HG03095 (cell line): ENCODE results near the gene EIF4B.

Experiments used
- ATAC-seq: cut with Tn5 transposase; IDR thresholded peaks from one replicate; pipeline ENCODE4 v1.9.1; 2021; ENCODE audit warnings: moderate library complexity; ENCODE audit not compliant: unreplicated experiment

The EIF4B gene

DNA sequence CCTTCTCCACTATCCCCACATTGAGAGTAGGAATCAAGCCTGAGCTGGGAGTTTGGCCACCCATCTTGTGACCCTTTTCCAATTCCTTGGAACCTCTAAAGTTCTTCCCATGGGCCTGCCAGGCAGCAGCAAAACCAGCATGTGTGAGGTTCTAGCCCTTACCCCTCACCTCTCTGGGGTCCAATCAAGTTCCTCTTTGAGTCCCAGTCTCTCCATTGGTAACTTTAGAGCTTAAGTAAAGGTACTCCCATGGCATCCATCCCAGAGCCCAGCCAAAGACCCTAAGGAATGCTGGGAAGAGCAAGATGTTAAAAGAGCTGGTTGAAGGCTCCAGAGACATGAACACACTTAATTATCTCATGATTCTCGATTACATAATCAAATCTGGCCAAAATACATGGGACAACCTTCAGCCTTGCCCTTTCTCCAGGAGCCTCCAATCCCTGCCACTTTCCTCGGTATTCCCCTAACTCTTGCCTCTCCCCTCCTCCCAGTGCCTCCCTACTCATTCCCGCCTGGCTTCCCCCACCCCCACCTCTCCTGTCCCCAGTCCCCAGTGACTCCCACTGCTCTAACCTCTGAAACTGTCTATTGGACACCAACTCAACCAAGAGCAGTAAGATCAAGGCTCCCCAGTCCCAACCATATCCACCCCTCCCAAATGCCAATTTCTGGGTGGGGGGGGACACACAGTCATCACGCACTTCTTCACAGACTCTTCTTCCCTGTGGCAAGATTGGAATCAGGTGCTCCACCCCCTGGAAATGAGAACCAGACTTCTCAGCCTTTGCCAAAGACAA lies 38.8 kb downstream of the EIF4B start:
- ATAC-seq: no peak

DNA sequence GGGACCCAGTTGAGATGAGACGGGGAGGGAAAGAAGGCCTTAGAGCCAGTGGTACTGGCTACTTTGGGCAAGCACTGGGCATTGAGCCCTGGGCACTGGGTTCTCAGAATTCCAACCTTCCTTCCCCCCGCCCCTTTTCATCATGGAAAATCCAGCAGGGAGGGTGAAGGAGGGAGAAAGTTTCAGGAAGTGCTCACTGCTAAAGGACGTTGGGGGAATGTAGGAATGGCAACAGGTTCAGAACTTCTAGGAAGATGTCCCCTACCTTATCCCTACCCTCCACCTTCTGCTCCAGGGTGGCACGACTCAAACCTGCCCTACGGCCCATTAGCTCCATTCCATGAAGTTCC lies 39.4 kb downstream of the EIF4B start:
- ATAC-seq: no peak

DNA sequence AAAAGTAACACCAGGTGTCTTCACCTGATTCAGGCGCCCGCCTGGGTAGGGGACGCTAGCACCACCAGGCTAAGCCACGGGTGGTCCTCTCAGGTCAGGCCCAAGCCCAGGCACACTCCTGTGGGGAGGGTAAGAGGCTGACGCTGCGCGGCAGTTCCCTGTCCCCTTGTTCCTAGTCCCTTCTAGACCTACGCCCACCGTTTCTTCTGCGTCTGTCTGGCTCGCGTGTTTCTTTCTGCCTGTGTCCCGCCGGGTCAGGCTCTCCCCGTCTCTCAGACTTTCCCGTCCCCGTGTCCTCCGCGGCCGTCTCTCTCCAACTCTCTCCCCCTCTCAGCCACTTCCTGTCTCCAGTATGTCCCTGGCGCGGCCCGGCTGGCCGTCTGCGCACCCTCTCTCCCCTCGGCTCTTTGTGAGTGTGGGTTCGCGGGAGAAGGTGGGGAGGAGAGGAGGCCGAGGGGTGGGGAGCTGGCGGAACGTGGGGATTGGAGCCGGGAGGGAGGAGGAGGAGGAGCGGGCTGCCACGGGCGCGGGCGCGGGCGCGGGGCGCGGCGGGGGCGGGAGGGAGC lies 40.5 kb downstream of the EIF4B start:
- ATAC-seq: peak; percentile 36

DNA sequence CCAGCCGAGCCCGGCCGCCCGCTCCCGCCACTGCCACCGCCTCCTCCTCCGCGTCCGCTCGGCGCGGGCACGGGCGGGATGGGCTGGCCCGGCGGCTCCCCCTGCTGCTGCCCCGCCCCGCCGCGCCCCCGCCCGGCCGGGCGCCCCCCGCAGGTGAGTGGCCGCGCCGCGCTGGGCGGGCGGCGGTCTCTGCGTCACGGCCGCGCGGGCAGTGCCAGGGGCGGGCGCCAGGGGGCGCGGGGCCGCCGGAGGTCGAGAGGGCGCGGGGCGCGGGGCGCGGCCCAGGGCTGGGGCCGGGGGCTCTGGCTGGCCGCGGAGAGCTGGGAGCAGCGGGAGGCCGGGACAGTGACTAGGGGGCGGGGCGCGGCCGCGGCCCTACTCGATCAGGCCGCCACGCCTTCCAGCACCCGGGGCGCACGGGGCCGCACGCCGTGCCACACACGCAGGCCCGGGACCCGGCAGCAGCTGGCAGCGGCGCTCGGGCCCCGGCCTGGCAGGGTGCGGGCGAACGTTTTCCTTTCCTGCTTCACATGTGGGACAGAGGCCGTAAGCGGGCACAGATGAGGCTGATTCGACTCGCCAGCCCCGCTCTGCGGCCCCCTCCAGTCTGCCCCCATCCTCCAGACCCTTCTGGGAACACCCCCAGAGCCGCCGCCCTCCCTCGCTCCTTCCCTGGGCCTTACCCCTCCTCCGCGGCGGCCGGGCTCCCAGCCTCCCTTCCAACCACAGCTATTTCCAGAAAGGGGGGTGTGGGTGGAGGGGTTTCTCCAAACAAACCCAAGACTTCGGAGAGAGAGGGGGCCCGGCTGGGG lies 41.2 kb downstream of the EIF4B start:
- ATAC-seq: peak; percentile 54

DNA sequence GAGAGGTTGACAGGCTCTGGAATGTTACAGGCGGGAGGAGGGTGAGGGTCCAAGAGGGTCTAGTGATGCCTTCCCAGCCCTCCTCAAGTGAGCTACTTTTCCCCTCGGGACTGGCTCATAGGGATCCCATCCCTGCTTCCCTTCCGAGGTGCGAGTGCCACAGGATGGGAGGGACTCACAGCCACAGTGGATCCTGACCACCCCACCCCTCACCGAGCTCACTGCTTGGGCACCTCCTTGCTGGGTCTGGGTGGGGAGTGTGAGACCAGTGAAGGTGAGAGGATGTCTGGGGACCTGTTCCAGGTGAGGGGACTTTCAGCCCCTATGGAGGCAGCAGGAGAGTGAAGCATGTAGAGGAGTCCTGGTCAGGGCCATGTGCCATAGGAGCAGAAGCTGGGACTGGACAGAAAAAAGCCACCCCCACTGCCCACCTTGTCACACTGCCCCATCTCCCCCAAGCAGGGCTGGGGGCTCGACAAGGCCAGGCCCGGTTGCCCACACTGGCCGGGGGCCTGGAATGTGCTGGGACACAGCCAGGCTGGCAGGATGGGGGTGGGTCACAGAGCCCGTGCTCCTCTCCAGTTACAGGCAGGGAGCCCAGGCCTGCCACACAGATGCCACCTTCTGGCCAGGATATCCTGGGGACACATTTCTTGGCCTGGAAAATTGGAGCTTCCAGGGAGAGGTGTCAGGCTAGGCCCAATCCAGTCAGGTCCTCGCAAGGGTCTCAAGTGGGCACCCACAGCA lies 42.0 kb downstream of the EIF4B start:
- no peak for ATAC-seq

DNA sequence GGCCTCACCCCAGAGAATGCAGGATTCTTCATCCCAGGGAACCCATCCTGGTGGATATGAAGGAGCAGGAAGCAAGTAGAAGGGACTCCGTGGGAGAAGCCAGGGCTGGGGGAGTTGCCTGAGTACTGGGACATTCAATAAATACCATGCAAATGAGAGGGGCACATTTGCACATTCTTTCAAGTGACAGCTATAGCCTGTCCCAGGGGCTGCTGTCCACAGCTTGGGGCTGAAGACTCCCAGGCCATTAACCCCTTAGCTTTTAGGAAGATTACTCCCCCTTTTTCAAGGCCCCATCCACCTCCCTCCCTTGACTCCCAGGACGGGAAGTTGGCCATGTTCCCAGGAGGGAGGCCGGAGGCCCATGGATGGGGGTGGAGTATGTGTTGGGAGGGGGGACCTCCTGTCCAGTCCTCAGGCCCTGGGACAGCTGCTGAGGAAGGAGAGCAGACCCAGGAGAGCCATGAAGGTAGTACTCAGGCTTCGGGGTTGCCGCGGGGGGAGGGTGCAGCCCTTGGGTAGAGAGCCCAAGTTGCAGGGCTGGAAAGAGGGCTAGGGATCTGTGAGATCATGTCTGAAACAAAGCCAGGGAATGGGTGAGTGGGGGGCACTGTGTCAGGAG lies 42.6 kb downstream of the EIF4B start:
- no peak for ATAC-seq

DNA sequence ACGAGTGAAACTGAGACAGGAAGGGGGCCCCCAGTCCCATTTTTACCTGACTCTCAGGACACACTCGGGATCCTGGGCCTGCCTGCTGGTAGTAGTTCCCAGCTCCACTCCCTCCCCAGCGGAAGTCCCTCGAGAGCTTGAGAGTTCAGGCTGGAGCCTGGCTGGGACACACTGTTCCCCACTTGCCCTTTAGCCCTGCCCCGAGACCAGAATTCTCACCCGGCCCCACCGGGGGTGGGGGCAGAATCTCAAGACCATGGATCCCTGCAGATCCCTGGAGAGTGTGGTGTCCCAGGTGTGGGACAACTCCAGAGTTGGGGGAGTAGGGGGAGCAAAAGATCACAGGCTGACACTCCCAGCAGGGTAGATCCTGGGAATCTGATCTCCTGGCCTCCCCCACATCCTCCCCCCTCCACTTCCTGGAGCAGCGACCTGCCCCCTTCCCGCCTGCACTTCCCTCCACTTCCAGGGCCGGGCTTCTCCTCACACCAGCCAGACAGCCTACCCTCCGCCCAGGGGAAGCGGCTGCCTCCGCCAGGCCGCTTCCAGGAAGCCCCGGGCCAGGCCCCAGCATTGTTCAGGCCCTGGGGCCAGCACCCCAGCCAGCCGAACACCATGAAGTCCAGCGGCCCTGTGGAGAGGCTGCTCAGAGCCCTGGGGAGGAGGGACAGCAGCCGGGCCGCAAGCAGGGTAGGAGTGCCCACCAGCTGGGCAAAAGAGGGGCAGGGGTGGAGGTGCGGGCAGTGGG lies 43.5 kb downstream of the EIF4B start, which contains the start of gene TNS2:
Gene TNS2 (plus strand): TSS at position 495 of the 748 bp plus-strand sequence. CDS start 121 bp downstream, at position 616.
- no peak for ATAC-seq

DNA sequence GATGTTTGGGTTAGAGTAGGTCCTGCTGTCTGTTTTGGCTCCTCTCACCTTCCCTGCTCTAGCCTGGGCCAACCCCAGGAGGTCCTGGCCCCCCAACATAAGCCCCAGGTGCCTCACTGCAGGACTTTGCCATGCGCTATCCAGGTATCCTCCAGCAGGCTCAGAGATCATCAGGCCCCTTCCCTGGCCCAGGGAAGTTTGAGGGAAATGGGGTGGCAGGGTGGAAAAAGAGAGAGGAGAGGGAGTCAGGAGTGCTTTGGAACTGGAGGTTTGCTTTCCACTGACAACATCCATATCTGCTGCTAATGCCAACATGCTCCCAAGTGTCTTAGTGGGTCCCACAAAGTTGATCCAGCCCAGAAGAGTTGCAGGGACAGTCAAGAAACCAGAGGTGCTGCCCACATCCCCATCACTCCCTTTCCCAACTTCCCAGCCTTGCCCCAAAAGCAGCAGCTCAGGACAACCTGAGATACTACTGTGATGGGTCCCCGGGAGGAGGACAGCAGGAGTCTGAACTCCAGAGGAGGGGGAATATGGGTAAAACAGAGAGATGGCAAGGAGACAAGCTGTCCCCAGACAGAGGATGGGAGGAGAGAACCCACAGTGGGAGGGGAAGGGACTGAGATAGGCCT lies 44.3 kb downstream of the EIF4B start:
- no peak for ATAC-seq

DNA sequence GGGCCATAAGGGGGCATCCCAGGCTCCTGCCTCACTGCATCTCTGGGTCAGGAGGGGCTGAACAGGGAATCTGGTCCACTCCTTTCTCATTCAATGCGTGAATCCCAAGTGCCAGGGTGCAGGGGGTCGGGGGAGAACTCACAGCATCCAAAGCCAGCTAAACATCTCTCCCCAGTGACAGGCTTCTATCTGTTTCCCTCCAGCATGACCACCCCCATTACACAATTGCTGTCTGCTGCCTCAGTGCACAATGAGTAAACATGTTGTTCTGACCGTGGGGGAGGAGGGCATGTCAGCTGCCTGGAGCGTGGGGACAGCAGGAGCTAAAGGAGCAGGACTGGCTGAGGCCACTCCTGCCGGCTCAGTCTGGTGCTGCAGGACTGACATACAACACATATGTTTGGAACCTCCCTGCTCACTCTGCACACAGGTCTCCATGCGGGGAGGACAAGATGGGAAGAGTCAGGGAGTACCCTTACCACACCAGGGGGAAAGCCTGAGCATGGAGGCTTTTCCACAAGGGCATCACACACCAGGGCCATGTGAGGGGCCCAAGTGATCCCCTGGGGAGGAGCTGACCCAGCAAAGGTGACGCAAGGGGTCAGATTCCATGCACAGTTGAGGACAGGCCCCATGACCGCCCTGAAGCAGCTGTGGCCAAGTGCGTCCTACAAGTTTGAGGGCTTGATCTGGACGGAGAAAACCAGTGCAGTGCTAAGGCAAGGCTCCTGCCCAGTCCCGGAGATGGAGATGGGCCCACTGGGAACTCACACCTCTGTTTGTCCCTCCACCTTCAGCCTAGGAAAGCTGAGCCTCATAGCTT lies 45.0 kb downstream of the EIF4B start:
- ATAC-seq: no peak

DNA sequence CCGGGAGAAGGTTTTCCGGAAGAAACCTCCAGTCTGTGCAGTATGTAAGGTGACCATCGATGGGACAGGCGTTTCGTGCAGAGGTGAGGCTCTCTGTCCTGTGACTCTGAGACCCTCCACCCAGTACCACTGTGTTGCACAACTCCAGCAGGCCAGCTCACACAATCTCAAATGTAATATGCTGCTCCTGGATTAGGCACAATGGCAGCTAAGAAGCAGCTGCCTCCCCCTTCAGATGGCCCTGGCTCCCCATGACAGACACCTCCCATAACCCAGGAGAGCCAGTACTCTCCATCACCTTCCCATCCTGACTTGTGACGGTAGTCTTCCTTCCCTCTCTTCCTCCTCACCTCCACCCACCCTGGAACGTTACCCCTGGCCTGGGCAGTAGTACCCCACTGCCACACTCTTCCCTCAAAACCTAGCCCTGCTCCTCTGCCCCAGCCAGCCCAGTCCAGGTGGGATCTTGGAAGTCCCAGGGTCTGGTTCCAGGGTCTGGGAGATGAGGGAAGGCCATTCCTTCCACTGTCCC lies 45.7 kb downstream of the EIF4B start:
- no peak for ATAC-seq

DNA sequence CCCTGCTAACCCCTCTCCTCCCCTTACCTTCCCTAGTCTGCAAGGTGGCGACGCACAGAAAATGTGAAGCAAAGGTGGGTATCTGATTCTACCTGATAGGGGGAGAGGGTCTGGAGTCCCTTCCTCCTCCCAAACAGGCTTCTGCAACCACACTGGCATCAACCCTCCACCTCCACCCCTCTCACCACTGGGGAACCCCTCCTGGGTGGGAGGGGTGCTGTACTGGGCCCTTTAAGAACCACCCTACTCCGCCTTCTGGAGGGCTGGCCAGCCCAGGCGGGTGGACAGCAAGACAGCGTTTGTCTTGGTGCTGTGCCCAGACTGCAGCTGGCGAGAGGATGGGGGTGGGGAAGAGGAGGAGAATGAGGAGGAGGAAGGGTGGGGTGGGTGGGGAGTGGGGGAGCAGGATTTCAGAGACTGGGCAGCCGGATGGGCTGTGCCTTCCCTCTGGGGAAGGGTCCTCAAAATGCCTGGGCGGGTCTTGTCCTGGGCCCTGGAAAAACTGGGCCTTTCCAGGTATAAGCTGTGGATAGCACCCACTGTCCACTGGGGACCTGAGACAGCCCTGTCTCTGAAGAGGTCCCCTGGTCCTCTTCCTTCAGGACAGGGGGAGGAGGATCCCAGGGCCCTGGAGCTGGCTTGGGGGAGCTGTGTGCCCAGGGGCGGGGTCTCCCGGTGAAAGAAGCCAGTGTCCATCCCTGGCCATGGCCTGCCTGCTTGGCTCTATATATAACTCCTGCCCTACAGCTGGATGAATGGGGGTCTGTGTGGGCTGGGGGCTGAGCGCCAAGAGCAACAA lies 46.4 kb downstream of the EIF4B start:
- no peak for ATAC-seq

DNA sequence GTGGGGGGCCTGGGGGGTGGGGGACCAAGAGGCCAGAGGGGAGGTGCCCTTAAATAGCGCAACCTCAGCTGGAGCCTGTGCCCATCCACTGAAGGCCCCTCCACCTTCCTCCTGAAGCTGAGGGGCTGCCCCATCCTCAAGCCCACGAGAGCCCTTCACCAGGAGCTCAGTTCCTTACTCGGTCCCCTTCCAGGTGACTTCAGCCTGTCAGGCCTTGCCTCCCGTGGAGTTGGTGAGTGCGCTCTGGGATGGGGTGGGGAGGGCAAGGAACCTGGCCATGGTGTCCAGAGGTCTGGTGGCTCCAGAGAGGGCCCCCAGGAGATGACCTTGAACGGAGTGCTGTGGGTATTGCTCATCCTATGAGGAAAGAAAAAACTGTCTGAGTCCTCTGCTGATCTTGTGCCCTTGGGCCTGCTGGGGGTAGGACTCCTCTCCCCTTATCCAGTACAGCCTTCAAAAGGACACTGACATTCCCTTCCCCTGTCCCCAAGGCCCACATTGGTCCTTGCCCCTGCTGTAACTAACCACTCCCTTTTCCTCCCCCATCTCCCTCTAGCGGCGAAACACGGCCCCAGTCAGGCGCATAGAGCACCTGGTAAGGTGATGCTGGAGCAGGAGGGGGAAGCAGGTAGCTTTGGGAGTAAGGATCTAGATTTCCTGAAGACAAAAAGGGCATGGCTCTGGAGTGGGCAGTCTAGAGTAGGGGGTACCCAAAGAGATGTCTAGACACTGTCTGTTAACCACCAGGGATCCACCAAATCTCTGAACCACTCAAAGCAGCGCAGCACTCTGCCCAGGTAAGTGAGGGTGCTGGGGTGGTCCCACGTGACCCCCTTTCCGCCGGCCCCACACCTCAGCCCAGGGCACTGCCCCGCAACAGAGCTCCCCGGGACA lies 47.2 kb downstream of the EIF4B start:
- ATAC-seq: no peak

DNA sequence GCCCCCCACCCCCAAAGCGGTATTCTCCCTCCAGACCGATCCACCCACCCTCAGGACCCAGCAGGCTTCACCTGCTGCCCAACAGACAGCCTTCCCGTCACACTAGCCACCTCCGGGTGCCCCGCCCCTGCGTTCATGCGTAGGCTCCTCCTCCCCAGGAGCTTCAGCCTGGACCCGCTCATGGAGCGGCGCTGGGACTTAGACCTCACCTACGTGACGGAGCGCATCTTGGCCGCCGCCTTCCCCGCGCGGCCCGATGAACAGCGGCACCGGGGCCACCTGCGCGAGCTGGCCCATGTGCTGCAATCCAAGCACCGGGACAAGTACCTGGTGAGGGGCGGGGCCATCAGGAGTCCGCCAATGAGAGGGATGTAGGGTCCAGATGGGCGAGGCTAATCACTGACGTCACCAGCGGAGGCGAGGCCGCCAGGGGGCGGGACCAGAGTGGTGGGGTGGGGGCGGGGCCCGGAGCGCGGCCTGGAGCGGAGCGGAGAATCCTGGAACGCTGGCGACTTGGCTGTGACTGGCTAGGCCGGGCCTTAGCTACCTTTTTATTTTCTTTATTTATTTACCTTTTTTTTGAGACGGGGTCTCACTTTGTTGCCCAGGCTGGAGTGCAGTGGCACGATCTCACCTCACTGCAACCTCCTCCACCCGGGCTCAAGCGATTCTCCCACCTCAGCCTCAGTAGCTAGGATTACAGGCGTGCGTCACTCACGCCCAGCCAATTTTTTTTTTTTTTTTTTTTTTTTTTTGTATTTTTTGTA lies 48.0 kb downstream of the EIF4B start:
- ATAC-seq: peak; percentile 88

DNA sequence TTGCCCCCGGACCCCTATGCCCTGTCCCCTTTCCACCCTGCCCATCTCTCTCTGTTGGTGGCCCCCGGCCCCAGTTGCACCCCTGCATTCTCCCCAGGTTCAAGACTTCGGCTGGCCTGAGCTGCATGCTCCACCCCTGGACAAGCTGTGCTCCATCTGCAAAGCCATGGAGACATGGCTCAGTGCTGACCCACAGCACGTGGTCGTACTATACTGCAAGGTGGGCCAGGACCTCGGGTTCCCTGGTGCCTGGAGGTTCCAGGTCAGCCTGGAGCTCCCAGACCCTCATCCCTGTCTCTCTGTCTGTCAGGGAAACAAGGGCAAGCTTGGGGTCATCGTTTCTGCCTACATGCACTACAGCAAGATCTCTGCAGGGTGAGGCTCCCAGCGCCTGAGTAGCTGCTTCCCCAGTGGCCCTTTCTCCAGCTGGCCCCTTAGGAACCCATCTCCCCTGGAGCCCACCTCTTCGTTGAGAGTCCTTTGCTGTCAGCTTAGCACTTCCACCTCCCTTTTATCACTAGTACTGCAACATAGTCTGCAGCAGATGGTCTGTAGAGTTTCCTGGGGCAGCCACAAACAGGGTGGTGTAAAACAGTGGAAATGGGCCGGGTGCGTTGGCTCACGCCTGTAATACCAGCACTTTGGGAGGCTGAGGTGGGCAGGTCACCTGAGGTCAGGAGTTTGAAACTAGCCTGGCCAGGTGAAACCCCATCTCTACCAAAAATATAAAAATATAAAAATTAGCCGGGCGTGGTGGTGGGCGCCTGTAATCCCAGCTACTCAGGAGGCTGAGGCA lies 49.4 kb downstream of the EIF4B start:
- no peak for ATAC-seq

DNA sequence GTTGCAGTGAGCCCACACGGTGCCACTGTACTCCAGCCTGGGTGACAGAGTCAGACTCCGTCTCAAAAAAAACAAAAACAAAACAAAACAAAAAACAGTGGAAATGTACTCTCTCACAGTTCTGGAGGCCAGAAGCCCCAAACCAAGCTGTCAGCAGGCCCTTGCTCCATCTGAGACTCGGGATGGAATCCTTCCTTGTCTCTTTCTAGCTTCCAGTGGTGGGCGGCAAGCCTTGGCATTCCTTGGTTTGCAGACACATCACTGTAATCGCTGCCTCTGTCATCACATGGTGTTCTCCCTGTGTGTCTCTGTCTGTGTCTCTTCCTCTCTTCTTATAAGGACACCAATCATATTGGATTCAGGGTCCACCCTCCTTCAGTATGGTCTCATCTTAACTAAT lies 50.0 kb downstream of the EIF4B start:
- no peak for ATAC-seq
